Ishikawa (cell line): ENCODE measurements around the gene LAMB3.

Source experiments
- EGR1 ChIP-seq: IDR thresholded peaks from 2 replicates; pipeline ENCODE4 v1.6.1; 2012
- EP300 ChIP-seq: IDR thresholded peaks from 2 replicates; pipeline ENCODE4 v1.6.1; 2012; ENCODE audit warnings: borderline replicate concordance
- MAX ChIP-seq: IDR thresholded peaks from 2 replicates; pipeline ENCODE4 v1.6.1; 2012
- REST ChIP-seq: IDR thresholded peaks from 2 replicates; pipeline ENCODE4 v1.6.1; 2012; ENCODE audit warnings: low read depth, mild to moderate bottlenecking
- YY1 ChIP-seq: IDR thresholded peaks from 2 replicates; pipeline ENCODE4 v1.6.1; 2012; ENCODE audit warnings: low read depth

GRCh38 chr1:209567698-209568175, 84.5 kb downstream of the LAMB3 start:
- TF ChIP-seq EP300 (no peak), EGR1 (no peak), REST (no peak), YY1 (no peak), MAX (no peak)
